ENCODE results near the gene BCL7A. TPM values are rescaled to one million over a fixed set of nuclear protein-coding genes. Genes with fewer than 3 reads are reported as not detected.
A peak's percentile ranks its signal among the peaks of the same experiment; 100 is the strongest.

BCL7A gene
- total and polyA plus RNA-seq, 9 donors, result 7.8 to 20.2 (median 16.2) TPM

DNA sequence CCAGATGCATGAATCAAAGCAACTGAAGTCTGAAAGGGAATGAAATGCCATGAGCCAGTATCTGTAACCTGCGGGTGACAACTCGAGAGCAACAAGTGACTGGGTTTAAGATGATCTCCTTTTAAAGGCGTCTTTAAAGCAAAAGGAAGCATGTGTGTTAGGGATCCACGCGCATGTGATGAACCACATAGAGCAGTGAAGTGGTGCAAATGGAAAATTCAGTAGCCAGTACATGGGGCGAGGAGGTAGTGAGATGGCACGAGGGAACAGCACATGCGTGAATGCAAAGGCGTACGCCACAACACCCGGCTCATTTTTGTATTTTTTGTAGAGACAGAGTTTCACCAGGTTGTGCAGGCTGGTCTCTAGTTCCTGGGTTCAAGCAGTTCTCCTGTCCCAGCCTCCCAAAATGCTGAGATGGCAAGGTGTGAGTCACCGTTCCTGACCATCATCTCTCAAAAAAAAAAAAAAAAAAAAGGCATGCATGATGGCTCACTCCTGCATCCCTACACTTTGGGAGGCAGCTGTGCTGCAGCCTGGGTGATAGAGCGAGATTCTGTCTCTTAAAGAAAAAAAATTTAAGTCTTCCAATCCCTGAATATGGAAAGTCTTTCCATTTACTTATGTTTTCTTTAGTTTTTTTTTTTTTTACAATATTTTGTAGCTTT, 24.6 kb upstream of the BCL7A start:
- Histone ChIP-seq H3K27ac (ENCODE audit: low read length) (no peak overlapping the region), H3K4me1 (ENCODE audit: control insufficient read depth, insufficient read depth, low read length) (no peaks in the 10 kb centered on the region), H3K27me3 (ENCODE audit: control insufficient read depth, insufficient read depth, low read length) (no peaks in the 10 kb centered on the region), H3K9me3 (replicated peaks; ENCODE audit: control insufficient read depth, low read depth, low read length) (peaks cover 6% of the 10 kb centered on the region), H3K36me3 (ENCODE audit: control insufficient read depth, insufficient read depth, low read length) (no peaks in the 10 kb centered on the region), H3K4me3 (ENCODE audit: low read length) (no peak overlapping the region)
- 82% methylated on average over 11 of the region's 13 CpGs for WGBS (ENCODE audit: insufficient coverage)
- no peak for DNase-seq

- WGBS (ENCODE audit: insufficient coverage), result 58% methylated on average over 6 of the region's 17 CpGs
- no peak for DNase-seq
- Histone ChIP-seq H3K27me3 (ENCODE audit: control insufficient read depth, insufficient read depth, low read length) (no peaks in the 10 kb centered on the region), H3K4me3 (ENCODE audit: low read length) (no peak overlapping the region), H3K36me3 (ENCODE audit: control insufficient read depth, insufficient read depth, low read length) (no peaks in the 10 kb centered on the region), H3K27ac (ENCODE audit: low read length) (no peak overlapping the region), H3K4me1 (ENCODE audit: control insufficient read depth, insufficient read depth, low read length) (peaks cover 19% of the 10 kb centered on the region), H3K9me3 (replicated peaks; ENCODE audit: control insufficient read depth, low read depth, low read length) (peaks cover 6% of the 10 kb centered on the region)
Measured at GRCh38 chr12:122001466-122002209, 20.0 kb upstream of the BCL7A start.

DNA sequence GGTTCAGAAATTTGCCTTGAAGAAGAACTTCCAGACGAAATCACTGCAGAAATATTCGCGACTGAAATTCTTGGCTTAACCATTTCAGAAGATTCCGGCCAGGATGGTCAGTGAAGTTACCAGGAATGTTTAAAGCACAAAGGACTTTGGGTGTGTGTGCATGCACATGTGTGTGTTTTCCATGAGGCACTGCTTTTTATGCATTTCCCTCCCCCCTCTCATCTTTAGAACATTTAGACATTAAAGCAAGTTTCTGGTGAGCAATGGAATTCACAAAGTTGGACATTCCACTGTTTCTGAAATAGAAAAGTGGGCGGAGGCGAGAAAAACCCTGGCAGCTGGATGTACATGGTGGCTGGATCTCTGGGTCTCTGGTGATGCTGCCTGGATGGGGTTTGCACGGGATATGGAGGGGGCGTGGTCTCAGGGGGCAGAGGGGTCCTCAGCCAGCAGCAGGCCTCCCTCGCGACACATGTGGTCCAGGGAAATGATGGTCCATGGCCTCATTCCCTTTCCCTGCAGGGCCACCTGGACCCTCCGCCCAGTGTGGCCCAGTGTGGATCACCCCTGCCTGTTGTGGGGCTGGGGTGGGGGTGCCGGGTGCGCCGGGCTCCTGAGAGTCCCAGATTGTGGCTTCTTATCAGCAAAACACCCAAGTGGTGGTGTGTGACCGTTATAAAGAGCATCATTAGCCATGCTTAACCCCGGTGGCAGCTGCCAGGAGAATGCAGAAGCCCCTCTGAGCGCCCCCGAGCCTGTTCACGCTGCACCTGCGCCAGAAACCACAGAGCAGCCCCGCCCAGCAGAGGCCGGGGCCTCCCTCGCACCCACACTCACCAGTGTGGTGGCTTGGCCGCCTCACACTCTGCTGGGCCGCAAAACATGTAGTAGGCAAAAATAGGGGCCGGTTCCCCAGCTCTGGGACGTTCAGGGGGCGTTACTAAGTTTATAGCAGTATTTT, 17.8 kb upstream of the BCL7A start:
- DNase-seq, result peak; percentile 68
- 49% methylated on average over 21 of the region's 28 CpGs for WGBS (ENCODE audit: insufficient coverage)
- Histone ChIP-seq H3K9me3 (replicated peaks; ENCODE audit: control insufficient read depth, low read depth, low read length) (peaks cover 4% of the 10 kb centered on the region), H3K4me1 (ENCODE audit: control insufficient read depth, insufficient read depth, low read length) (peaks cover 21% of the 10 kb centered on the region), H3K36me3 (ENCODE audit: control insufficient read depth, insufficient read depth, low read length) (no peaks in the 10 kb centered on the region), H3K27me3 (ENCODE audit: control insufficient read depth, insufficient read depth, low read length) (no peaks in the 10 kb centered on the region), H3K27ac (ENCODE audit: low read length) (peak overlapping the region; percentile 67), H3K4me3 (ENCODE audit: low read length) (no peak overlapping the region)

GRCh38 chr12:122004633-122005071, 17.0 kb upstream of the BCL7A start:
- Histone ChIP-seq H3K36me3 (ENCODE audit: control insufficient read depth, insufficient read depth, low read length) (no peaks in the 10 kb centered on the region), H3K27ac (ENCODE audit: low read length) (peak overlapping the region; percentile 67), H3K9me3 (replicated peaks; ENCODE audit: control insufficient read depth, low read depth, low read length) (no peaks in the 10 kb centered on the region), H3K4me1 (ENCODE audit: control insufficient read depth, insufficient read depth, low read length) (peaks cover 21% of the 10 kb centered on the region), H3K4me3 (ENCODE audit: low read length) (no peak overlapping the region), H3K27me3 (ENCODE audit: control insufficient read depth, insufficient read depth, low read length) (no peaks in the 10 kb centered on the region)
- no peak for DNase-seq
- WGBS (ENCODE audit: insufficient coverage), result 39% methylated on average over 9 of the region's 12 CpGs

DNA sequence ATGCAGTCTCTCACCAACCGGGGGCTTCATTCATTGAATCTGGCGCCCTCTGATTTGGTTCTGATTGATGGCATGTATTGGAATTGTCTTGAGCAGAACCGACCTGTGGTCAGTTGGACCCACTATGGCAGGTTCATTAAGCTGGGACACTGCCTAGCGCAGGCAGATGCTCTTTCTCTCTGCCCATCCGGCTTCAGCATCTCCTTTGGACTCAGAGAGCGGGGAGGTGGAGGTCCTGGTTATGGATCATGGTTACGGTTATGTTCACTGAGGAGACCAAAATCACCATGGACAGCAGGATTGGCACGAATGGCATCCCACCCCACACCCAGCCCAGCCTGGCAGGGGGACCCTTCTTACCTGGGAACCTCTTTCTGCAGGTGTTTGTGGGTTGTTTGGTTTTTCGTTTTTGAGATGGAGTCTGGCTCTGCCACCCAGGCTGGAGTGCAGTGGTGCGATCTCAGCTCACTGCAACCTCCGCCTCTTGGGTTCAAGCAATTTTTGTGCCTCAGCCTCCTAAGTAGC, 16.4 kb upstream of the BCL7A start:
- 98% methylated on average over 6 of the region's 11 CpGs for WGBS (ENCODE audit: insufficient coverage)
- no peak for DNase-seq
- H3K36me3 ChIP-seq (ENCODE audit: control insufficient read depth, insufficient read depth, low read length), result no peaks in the 10 kb centered on the region
- no peak overlapping the region for H3K4me3 ChIP-seq (ENCODE audit: low read length)
- H3K4me1 ChIP-seq (ENCODE audit: control insufficient read depth, insufficient read depth, low read length), result peaks cover 21% of the 10 kb centered on the region
- no peaks in the 10 kb centered on the region for H3K9me3 ChIP-seq (replicated peaks; ENCODE audit: control insufficient read depth, low read depth, low read length)
- no peaks in the 10 kb centered on the region for H3K27me3 ChIP-seq (ENCODE audit: control insufficient read depth, insufficient read depth, low read length)
- no peak overlapping the region for H3K27ac ChIP-seq (ENCODE audit: low read length)

GRCh38 chr12:122006186-122006926, 15.3 kb upstream of the BCL7A start:
- H3K4me1 ChIP-seq (ENCODE audit: control insufficient read depth, insufficient read depth, low read length), result peaks cover 21% of the 10 kb centered on the region
- H3K27me3 ChIP-seq (ENCODE audit: control insufficient read depth, insufficient read depth, low read length), result no peaks in the 10 kb centered on the region
- H3K4me3 ChIP-seq (ENCODE audit: low read length), result no peak overlapping the region
- 82% methylated on average over 16 of the region's 24 CpGs for WGBS (ENCODE audit: insufficient coverage)
- no peak overlapping the region for H3K27ac ChIP-seq (ENCODE audit: low read length)
- DNase-seq, result no peak
- H3K36me3 ChIP-seq (ENCODE audit: control insufficient read depth, insufficient read depth, low read length), result no peaks in the 10 kb centered on the region
- H3K9me3 ChIP-seq (replicated peaks; ENCODE audit: control insufficient read depth, low read depth, low read length), result no peaks in the 10 kb centered on the region

- 100% methylated on average over 2 of the region's 9 CpGs for WGBS (ENCODE audit: insufficient coverage)
- no peaks in the 10 kb centered on the region for H3K27me3 ChIP-seq (ENCODE audit: control insufficient read depth, insufficient read depth, low read length)
- peaks cover 8% of the 10 kb centered on the region for H3K4me1 ChIP-seq (ENCODE audit: control insufficient read depth, insufficient read depth, low read length)
- no peaks in the 10 kb centered on the region for H3K36me3 ChIP-seq (ENCODE audit: control insufficient read depth, insufficient read depth, low read length)
- no peak overlapping the region for H3K4me3 ChIP-seq (ENCODE audit: low read length)
- H3K9me3 ChIP-seq (replicated peaks; ENCODE audit: control insufficient read depth, low read depth, low read length), result peaks cover 3% of the 10 kb centered on the region
- H3K27ac ChIP-seq (ENCODE audit: low read length), result no peak overlapping the region
- no peak for DNase-seq
Measured at GRCh38 chr12:122009741-122010140, 11.9 kb upstream of the BCL7A start.

DNA sequence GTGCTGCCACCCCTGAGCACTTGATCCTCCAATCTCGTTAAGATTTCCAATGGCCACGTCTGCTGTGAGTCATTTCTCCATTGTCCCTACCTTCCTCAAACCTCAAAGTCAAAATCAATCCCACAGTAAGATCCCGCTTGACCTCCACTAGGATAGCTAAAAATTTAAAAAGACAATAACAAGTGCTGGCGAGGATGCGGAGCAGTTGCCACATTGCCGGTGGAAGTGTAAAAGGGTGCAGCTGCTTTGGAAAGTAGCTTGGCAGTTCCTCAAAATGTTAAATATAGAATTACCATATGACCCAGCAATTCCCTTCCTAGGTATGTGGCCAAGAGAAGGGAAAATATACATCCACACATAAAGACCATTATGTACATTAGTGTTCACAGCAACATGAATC, 9.5 kb upstream of the BCL7A start:
- H3K27me3 ChIP-seq (ENCODE audit: control insufficient read depth, insufficient read depth, low read length), result no peaks in the 10 kb centered on the region
- H3K9me3 ChIP-seq (replicated peaks; ENCODE audit: control insufficient read depth, low read depth, low read length), result peaks cover 3% of the 10 kb centered on the region
- H3K36me3 ChIP-seq (ENCODE audit: control insufficient read depth, insufficient read depth, low read length), result no peaks in the 10 kb centered on the region
- DNase-seq, result no peak
- 100% methylated on average over 1 of the region's 6 CpGs for WGBS (ENCODE audit: insufficient coverage)
- H3K27ac ChIP-seq (ENCODE audit: low read length), result no peak overlapping the region
- peaks cover 3% of the 10 kb centered on the region for H3K4me1 ChIP-seq (ENCODE audit: control insufficient read depth, insufficient read depth, low read length)
- no peak overlapping the region for H3K4me3 ChIP-seq (ENCODE audit: low read length)

GRCh38 chr12:122013136-122013535, 8.5 kb upstream of the BCL7A start:
- no peak overlapping the region for H3K4me3 ChIP-seq (ENCODE audit: low read length)
- DNase-seq, result no peak
- H3K27me3 ChIP-seq (ENCODE audit: control insufficient read depth, insufficient read depth, low read length), result no peaks in the 10 kb centered on the region
- peaks cover 3% of the 10 kb centered on the region for H3K4me1 ChIP-seq (ENCODE audit: control insufficient read depth, insufficient read depth, low read length)
- H3K36me3 ChIP-seq (ENCODE audit: control insufficient read depth, insufficient read depth, low read length), result no peaks in the 10 kb centered on the region
- H3K9me3 ChIP-seq (replicated peaks; ENCODE audit: control insufficient read depth, low read depth, low read length), result peaks cover 4% of the 10 kb centered on the region
- no peak overlapping the region for H3K27ac ChIP-seq (ENCODE audit: low read length)
- no CpG with 5 or more reads among the region's 4 CpGs for WGBS (ENCODE audit: insufficient coverage)

Data from muscle of leg (tissue), 11 donors.